Stimulated activated CD4-positive, alpha-beta T cell treated with anti-CD3 and anti-CD28 coated beads, Interleukin-2, amount 100 ng/mL, for 24 hours (primary cell): Measurements from ENCODE around the gene U2AF2.

ENCODE experiments used
- DNase-seq, 2 donors: peaks; one replicate each; pipeline ENCODE4 v3.0.0-alpha.2; 2020

The U2AF2 gene

DNA sequence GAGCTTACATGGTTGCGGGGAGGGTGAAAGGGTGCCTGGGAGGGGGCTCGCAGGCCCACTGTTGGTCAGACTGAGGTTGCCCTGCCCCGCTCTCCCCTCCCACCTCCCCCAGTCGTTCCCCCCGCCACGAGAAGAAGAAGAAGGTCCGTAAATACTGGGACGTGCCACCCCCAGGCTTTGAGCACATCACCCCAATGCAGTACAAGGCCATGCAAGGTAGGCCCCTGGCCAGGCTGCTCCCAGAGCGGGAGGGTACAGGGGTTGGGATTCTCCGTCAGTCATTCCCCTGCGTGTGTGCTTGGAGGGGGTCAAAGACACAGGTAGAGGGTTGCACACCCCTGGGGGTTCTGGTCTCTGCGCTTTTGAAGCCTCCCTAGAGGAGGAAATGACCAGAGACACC is 5.6 kb downstream of the U2AF2 start:
- DNase-seq: no peak

DNA sequence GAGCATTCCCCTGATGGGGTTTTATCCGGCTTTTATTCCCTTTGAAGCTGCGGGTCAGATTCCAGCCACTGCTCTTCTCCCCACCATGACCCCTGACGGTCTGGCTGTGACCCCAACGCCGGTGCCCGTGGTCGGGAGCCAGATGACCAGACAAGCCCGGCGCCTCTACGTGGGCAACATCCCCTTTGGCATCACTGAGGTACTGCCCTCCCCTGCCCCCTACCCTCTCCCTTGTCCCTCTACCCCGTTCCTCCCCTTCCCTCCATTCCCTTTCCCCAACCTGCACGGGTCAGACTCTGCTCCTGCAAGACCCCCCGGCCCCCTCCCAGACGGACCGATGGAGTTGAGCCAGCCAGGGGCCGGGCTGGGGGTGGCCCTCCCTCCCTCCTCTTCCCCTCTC is 6.2 kb downstream of the U2AF2 start:
- no peak for DNase-seq

DNA sequence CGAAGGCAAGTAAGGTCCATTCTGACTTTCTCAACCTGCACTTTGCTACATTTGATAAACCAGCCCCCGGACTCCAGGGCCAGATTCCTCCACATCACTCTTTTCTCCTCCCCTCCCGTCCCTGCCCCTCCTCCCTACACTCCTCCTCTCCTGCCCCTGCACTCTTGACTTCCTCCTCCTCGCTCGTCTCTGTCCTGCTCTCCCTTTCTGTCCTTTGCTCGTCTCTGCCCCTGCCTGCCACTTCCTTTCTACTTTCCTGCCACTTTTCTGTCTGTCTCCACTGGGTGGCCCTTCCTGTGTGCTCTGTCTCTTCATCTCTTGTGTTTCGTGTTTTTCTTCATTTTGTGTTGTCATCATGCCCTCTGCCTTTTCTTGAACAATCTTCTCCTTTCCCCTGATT is 7.0 kb downstream of the U2AF2 start:
- no peak for DNase-seq

DNA sequence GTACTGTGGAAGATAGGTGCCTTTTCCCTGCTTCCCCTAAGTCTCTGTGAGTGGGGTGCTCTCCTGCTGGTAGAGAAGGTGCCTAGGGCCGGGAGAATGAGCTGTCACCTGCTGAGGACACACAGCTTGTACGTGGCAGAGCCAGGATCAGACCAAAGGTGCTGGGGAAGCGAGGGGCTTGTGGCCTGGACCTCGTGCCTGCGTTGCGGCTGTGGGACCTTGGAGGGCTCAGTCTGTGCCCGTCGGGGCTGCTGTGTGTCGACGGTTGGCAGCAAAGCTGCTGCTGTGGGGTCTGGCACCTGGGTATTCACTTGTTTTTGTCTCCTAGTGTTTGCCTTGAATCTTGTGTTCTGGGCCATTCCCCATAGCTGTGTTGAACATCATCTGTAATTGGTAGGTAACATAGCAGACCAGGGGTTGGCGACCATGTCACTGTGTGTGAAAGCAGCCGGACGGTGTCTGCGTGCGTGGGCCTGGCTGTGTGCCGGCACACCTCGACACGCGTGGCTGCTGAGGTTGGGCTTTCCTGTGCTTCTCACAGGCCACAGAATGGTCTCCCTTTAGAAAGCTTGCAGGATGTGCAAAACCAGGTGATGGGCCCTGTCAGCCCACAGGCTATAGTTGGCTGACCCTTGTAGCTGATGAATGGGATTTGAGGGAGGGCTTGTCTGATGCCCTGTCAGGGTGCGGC is 9.2 kb downstream of the U2AF2 start:
- no peak for DNase-seq

DNA sequence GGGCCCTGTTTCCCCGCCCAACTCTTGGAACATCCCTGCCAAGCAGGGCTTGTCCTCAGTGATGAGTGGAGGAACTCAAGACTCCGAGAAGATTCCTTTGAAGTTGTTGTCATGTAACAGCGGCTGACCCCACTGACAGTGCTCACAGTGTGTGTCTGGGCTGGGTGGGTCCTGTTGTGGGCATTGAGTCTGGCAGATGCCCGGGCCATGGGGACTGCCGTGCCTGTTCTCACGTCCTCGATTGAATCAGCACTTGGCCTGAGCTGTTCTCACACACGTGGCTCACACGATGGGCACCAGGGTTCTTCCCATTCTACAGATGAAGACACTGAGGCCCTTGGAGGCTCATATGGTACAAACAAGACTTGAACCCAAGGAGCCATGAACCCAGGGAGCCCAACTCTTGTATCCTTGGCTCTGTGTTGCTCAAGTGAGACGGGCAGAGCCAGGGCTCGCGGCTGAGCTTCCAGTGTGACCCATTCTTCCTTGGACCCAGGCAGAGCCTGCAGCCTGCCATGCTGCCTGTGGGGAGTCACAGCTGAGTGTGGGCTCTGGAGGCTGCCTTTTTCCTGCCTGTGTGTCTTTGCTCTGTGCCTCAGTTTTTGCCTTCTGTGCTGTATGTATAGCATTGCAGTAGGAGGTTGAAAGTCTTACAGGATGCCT is 11.6 kb downstream of the U2AF2 start:
- DNase-seq: no peak

DNA sequence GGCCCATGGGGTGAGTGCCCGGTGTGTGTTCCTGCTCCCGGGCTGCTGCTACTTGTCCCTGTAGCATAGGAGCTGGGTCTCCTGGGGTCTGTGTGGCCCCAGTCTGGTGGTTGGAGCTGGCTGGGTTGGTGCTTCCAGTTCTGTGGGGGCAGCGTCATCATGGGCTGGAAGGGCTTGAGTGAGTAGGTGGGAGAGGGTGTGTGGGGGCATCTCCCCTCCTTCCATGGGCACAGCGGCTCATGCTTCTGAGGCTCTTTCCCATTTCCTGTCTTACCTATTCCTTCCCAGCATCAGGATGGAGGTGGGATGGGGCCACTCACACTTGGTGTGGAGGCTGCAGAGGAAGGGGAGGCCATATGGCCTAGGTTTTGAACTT is 12.2 kb downstream of the U2AF2 start:
- no peak for DNase-seq

DNA sequence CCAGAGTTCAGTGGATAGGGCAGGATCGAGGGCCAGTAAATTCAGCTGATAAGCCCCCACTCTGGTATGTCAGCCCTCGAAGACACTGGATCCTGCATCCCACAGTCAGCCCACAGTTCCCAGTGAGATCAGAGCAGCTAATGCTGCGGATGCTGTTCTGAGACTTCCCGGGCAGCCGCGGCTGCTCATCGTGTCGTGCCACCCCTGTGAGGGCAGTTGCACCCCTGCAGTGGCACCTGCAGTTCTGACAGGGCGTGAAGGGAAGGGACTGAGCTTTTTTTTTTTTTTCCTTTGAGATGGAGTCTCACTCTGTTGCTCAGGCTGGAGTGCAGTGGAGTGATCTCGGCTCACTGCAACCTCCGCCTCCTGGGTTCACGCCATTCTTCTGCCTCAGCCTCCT is 12.7 kb downstream of the U2AF2 start:
- no peak for DNase-seq

DNA sequence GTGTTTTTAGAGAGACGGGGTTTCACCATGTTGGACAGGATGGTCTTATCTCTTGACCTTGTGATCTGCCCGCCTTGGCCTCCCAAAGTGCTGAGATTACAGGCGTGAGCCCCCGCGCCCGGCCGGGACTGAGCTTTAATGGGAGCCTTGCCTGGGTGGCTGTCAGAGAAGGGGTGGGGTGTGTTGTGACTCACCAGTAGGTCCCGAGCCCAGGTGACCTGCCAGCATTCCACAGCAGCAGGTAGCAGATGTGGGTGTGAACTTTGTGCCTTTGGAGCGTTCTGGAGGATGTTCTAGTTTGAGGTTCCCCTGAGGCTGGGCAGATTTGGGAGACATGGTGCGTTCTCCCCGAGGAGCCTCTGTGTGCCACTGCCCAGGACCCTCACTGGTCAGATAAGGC is 13.1 kb downstream of the U2AF2 start:
- DNase-seq: no peak

DNA sequence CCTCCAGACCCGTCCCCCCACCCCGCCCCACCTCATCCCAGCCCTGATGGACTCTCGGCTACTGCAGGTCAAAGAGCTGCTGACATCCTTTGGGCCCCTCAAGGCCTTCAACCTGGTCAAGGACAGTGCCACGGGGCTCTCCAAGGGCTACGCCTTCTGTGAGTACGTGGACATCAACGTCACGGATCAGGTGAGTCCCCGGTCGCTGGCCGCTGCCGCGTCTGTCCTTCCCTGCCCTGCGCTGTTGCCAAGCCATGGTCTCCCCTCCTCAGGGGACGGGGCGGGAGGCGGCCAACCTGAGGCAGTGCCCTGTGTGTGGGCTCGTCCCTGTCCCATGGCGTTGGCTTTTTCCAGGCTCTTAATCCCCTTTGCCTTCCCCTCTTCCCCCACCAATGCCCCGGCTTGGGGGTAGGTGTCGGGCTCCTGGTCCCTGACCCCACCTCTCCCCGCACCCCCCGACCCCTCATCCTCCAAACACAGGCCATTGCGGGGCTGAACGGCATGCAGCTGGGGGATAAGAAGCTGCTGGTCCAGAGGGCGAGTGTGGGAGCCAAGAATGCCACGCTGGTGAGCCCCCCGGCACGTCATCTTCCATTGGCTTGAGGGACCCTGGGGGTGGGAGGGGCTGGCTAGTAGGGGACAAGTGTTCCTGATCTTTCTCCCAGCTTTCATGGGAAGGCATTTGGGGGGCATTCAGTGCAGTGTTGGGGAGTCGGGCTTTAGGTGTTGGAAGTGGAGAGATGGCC is 13.9 kb downstream of the U2AF2 start:
- DNase-seq: no peak

DNA sequence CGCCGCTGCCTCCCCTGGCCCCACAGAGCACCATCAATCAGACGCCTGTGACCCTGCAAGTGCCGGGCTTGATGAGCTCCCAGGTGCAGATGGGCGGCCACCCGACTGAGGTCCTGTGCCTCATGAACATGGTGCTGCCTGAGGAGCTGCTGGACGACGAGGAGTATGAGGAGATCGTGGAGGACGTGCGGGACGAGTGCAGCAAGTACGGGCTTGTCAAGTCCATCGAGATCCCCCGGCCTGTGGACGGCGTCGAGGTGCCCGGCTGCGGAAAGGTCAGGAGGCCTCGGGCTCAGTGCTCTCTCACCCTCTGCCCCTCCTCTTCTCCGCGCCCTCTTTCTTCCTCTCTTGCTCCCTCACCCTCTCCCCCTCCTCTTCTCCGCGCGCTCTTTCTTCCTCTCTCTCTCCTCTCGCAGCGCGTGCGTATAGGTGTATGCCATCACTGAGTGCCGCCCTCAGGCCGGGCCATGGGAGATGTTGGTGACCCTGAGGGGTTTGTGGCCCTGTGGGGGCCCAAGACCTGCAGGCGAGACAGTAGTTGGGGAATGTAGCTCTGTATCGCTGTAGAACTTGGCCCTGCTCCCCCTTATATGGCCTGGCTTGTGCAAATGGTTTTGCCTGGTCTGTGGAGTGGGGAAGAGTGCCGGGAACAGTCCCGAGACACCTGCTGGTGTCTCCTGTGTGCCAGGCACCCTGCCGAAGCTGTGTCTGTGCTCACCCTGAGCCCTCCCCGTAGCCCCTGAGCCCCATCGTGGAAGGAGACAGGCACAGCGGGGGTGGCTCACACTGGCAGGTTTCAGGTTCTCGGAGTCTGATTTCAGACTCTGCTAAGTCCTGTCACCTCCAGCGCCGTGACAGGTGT is 14.8 kb downstream of the U2AF2 start:
- DNase-seq: no peak

DNA sequence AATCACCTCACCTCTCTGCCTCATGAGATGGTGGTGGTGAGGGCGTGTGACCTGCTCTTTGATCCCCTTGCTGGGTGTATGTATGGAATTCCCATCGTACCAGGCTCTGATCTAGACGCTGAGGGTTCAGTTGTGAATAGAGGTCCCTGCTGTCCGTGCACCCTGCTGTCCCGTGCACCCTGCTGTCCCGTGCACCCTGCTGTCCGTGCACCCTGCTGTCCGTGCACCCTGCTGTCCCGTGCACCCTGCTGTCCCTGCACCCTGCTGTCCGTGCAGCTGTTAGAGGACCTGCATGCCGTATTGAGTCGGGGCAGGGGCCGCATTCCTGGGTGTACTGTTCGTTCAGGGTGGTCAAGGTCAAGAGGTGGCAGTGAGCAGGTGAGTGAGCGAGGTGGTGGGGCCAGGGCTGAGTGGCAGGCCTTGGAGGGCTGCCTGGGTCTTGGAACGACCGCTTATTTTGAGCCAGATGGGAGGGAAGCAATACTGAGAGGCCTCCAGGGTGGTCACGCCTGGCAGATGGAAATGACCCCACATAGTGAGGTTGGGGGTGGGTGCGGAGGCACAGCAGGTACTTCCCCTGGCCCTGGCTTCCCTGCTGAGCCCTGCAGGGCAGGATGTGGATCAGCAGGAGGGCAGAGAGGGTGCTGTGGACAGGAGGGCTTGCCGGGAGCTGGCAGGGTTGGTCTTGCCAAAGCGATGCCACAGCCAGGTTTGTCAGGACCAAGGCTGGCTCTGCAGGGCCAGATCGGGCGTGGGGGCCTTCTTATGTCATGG is 15.6 kb downstream of the U2AF2 start:
- peak in 1 of 2 donors; percentile 37 for DNase-seq

DNA sequence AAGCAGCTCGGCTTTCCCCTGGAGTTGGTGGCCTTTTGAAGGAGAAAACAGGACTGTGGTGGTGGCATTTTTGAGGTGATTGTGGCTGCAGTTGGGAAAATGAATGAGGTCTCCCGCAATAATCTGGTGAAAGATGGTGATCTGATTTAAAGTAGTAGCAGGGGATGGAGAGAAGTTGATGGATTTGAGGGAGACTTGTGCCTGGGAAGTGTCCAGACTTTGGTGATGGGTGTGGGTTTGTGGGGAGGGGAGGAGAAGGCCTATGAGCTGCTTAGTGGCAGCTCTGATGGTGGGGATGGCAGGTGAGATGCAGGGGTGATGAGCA is 16.2 kb downstream of the U2AF2 start:
- no peak for DNase-seq

DNA sequence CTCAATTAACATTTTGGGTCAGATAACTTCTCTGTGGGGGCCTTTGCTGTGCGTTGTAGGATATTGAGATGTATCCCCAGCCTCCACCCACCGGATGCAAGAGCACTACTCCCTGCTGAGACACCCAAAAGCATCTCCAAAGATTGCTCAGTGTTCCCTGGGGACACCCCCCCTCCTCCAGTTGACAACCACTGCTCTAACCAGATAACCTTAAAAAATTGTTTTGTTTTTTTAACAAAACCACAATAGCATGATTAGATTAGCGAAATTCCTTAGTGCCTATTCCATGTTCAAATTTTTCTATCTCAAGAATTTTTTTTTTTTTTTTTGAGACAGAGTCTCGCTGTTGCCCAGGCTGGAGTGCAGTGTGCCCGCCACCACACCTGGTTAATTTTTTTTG is 17.6 kb downstream of the U2AF2 start:
- DNase-seq: no peak

DNA sequence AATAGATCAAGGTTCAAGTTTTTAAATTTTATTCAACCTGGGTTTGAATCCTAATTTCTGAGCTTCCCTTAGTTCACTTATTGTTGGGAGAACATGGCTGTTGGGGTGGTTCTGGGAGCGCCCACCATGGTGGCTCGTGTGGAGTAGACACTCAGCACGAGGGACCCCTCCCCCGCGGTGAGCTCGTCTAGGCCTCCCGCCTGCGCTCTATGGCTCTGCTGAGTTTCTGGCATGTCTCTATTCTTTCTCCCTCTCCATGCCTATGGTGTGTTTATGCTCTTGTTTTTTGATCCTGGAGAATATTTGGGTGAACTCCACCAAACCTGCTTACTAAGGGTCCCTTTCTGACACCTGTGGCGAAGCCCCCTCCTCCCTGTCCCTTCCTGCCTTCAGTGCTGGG is 18.6 kb downstream of the U2AF2 start:
- DNase-seq: no peak

DNA sequence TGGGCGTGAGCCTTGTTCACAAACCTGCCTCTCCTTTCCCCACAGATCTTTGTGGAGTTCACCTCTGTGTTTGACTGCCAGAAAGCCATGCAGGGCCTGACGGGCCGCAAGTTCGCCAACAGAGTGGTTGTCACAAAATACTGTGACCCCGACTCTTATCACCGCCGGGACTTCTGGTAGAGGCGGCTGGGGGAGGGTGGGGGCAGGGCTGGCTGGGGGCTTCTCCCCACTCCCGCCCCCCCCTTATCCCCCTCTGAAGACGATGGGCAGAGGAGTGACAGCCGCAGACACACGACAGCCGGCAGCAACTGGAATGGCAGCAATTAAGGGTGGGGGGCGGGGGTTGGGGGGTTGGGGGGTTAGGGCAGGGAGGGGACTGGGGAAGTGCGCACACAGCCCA is 19.1 kb downstream of the U2AF2 start:
- DNase-seq: no peak

DNA sequence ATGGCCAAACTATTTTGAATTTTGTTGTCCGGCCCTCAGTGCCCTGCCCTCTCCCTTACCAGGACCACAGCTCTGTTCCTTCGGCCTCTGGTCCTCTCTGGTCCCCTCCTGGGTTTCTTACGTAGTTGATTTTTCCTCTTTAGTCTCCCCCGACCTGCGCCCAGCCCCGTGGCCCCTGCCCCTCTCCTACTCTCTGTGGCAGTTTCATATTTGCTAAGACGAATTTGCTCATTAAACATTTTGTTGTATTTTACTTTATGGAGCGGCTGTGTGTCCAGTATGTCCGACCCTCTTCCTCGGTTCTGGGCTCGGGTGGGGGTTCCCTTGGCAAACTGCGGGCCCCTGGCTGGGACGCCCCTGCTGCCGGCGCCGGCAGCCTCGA is 19.6 kb downstream of the U2AF2 start:
- DNase-seq: no peak

DNA sequence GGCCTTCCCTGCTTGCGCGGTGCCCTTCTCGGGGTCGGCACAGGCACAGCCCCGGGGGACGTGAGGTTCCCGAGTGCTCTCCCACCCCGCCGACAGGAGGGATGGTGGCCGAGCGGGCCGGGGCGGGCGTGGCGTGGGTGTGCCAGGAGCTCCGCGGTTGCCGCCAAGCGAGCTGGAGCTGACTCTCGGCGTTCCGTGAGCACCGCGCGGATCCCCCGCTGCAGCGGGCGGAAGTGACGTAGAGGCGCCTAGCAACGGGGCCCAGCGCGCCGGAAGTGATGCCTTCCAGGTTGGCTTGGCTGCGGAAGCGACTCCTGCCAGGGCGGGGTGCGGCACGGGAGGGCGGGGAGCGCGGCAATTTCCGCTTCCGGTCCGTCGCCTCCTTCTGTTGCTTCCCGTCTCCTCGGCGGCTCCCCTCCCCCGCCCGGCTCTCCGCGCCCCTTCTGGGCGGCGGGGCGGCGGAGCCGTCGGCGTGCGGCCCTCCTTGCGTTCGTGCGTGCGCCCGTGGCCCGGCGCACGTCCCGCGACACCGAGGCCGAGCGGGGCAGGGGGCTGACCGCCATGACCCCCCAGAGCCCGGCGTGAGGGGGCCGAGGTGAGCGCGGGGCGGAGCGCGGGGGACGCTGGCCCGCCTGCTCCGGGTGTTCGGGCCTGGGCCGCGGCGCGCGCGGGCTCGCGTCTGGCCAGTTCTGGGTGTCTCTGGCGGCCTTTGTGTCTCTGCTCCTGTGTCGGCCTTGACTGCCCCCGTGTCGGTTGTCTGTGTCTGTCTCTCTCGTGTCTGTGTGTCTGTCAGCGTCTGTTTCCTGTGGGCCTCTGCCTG is 20.2 kb downstream of the U2AF2 start, which contains the start of gene EPN1:
Gene EPN1 (plus strand): TSS at position 386 of the 820 bp plus-strand sequence. CDS start 3,402 bp downstream, outside the sequence.
- peak; percentile 97 to 98 for DNase-seq

DNA sequence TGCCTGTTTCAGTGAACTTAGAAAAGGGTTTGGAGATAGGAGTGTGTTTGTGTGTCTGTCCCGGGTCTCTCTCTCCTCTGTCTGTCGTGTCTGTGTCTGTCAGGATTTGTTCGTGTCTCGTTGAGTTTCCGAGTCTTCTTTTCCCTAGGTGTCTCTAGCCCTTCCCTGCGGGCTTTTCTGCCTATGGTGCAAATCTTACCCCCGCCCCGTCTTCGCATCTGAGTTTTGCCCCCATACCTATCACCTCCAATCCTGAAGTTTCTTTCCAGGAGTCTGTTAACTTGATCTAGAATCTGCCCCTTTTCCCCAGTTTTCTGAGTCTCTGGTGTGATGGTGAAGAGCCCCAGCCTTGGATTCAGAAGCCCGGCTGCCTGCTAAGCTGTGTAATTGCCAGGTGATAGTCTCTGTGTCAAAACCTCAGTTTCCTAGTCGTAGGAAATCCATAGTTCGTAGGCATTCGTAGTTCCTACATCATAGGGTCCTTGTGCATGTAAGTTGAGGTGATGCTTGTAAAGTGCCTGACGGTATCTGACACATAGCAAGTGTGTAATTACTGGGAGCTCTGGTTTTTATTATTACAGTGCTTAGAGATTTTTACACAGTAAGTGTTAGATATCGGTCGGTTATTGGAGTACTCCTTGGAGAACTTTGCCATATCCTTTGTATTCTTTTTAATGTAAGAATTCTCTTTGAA is 21.0 kb downstream of the U2AF2 start:
- DNase-seq: no peak

DNA sequence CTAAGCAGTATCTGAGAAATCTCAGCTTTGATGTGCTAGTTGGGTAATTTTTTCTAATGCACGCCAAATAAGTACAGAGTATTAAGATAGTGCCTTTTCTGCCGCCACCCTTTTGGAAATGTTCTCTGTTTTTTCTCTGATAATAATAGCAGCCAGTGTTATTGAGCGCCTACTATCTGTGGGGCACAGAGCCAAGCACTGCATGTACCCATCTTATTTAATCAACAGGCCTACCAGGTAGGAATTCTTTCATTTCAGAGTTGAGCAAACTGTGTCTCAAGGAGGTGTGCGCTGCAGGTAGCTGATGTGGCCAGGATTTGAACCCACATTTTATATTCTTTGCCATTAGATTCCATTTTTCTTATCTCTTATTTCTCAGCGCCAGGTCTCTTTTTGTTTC is 21.5 kb downstream of the U2AF2 start:
- no peak for DNase-seq

DNA sequence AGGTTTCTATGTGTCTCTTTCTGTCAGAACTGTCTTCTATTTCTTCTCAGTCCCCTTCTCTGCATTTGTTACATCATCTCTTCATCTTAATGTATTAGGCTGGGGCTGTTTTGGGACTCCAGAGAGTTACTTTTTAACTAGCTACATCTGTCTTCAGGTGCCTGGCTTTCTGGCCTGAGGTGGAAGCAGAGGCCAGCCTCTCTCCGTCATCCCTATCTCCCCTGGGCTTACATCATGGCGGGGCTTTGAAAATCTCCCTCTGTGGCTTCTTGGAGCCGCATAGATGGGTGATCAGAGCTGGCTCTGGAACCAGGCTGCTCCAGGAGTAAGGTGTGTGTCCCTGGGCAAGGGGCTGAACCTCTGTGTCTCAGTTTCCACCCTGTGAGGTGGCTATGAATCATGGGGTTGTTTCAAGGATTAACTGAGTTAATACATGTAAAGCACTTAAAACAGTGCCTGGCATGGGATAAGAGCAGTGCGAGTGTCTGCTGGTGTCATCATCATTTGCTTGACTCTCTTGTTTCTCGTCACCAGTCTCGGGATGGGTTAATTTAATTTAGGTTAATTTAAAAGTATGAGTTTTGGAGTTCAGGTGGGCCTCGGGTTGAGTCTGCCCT is 22.2 kb downstream of the U2AF2 start:
- DNase-seq: no peak
